Lower leg skin (tissue), 3 donors: ENCODE results near the gene LRRC37A3.
"Not testable (repeated sequence)": the region's sequence is repeated elsewhere in the genome, so short reads cannot be mapped to it uniquely, and the experiment has no call there.

Experiments
- POLR2A ChIP-seq, 2 donors: fragments of 450-650 bp; IDR thresholded peaks; one replicate each; pipeline ENCODE4 v1.6.1; 2016 to 2017; ENCODE audit warnings: antibody characterized with exemption in 2 of 2, mild to moderate bottlenecking in 1 of 2, moderate library complexity in 1 of 2
- TF ChIP-seq, protein P1 (sequence below), 3 donors: fragments of 450-650 bp; IDR thresholded peaks; one replicate each; pipeline ENCODE4 v1.5.1; 2016; ENCODE audit warnings: antibody characterized with exemption in 3 of 3, mild to moderate bottlenecking in 3 of 3, moderate library complexity in 2 of 3

DNA sequence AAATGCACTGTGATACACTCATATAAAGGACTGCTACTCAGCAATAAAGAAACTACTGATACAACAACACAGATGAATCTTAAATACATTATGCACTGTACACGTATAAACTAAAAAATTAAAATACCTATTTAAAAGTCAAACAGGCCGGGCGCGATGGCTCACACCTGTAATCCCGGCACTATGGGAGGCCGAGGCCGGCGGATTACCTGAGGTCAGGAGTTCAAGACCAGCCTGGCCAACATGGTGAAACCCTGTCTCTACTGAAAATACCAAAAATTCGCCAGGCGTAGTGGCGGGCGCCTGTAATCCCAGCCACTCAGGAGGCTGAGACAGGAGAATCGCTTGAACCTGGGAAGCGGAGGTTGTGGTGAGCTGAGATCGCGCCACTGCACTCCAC, 1.7 kb downstream of the LRRC37A3 start:
- TF ChIP-seq, protein P1, sequence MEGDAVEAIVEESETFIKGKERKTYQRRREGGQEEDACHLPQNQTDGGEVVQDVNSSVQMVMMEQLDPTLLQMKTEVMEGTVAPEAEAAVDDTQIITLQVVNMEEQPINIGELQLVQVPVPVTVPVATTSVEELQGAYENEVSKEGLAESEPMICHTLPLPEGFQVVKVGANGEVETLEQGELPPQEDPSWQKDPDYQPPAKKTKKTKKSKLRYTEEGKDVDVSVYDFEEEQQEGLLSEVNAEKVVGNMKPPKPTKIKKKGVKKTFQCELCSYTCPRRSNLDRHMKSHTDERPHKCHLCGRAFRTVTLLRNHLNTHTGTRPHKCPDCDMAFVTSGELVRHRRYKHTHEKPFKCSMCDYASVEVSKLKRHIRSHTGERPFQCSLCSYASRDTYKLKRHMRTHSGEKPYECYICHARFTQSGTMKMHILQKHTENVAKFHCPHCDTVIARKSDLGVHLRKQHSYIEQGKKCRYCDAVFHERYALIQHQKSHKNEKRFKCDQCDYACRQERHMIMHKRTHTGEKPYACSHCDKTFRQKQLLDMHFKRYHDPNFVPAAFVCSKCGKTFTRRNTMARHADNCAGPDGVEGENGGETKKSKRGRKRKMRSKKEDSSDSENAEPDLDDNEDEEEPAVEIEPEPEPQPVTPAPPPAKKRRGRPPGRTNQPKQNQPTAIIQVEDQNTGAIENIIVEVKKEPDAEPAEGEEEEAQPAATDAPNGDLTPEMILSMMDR (IDR thresholded peaks at IDR 0.05) = not testable (repeated sequence)
- not testable (repeated sequence) for TF ChIP-seq POLR2A (IDR thresholded peaks at IDR 0.05)
